GM03348 (cell line): Measurements from ENCODE around the gene WARS2.

ENCODE experiments used
- DNase-seq: peaks from one replicate; pipeline ENCODE4 v3.0.0; 2012; ENCODE audit warnings: low spot score

WARS2 gene

DNA sequence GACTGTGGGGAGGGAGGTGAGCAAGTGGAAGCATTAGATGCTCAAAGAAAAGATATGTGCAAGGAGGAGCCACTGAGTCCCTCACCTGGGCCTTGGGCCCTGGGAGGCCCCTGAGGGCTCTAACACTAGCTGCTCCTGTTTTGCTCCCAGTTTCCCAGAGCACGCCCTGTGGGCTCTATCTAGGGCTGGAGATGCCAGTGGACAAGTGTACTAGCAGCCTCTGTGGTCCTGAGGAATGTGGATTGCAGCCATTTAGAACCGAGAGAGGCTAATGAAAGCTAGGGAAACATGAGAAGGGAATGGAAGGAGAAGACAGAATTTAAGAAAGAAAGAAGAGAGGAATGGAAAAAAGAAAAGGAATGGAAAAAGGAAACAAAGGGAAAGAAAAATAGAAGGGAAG lies 142.3 kb downstream of the WARS2 start:
- DNase-seq, result no peak

DNA sequence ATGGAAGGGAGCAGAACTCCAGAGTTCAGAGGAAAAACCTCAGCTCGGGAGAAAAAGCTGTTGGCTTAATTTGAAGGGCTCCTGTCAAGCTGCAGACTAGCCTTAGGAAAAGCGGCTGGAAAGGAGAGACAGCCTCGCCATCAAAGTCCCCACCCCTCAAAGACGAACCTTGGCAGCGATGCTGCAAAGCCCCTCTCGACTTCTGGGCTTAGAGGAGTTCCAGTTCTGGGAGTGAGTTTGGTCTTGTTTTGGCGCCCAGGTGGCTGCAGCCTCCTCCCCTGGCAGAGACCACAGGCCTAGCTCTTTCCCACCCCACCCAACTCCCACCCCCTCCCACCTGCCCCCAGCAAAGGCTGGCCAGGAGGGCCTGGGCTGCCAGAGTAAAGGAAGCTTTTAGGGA lies 143.2 kb downstream of the WARS2 start:
- DNase-seq, result no peak

DNA sequence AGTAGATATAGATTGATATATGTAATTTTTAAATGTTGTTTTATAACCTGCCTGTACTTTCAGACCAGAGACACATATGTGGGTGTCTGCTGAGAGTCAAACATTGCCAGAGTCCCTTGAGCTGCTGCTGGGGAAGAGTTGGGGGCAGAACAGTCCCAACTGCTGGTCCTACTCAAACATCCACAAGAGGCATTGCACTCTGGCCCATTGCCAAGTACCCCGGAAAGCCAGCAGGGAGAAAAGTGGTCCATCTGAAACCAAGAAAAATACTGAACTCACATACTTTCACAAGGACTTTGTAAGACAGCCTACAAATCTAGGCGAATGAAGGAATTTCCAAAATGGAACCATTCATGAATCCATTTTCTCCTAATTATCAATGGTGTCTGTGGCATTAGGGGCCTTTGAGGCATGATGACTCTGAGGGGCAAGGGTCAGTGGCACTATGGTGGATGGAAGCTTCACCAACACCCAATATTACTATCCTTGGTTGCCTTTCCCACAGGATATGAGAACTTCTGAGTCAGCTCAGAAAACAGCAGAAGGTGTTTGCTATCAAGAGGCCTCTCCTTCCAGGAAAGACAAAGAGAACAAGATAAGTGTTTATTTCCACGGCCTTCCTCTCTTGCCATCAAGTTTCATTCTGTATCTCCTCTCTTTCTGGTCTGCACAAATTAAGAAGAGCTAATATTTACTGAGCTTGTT lies 145.0 kb downstream of the WARS2 start:
- DNase-seq, result no peak

DNA sequence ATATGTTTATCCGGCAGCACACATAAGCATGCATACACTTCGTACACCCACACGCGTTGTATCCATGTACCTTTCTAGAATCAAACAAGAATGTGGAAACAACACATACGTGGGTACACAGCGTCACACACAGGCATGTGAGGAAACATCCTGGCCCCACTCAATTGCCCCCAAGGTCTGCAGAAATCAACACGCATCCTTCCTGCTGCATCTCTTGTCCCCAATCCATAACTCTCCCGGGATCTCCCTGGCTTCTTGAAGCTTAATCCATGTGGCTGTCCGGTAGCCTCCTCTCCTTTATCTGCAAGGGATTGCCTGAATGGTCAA lies 146.8 kb downstream of the WARS2 start:
- no peak for DNase-seq

DNA sequence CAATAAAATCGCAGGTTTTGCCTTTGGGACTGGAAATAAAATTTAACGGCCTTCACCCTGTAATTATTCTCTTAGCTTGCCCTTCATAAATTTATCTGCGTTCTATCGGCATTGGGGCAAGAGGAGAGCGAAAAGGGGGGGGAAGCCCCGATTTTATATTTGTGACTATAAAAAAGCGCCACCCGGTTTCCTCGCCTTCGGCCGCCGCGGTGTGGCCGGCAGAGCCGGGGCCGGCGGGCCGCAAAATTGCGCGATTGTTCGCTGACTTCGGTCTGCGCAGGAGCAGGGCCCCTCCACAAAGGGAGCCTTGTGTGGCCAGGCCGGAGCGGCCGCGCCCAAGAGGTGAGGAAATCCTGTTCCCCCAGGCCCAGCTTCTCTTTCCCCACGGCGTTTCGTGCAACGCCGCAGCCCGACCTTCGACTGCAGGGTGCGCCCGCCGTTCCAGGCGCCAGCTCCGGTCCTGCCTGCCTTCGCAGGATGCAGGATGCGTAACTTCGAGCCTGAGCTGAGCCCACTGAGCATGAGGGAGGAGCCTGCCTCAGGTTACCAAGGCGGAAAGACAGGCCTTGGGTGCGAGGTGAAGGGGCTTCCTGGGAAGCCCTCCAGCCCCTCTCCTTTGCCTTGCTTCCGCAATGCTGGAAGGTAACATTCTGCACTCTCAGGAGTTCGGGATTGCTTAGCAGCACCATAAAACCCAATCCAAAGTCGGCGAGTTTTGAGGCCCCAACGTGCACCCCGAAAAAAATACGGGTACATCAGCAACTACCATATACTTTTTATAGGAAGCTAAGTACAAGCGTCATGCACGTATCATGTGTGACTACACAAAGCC lies 147.4 kb downstream of the WARS2 start:
- DNase-seq, result no peak

DNA sequence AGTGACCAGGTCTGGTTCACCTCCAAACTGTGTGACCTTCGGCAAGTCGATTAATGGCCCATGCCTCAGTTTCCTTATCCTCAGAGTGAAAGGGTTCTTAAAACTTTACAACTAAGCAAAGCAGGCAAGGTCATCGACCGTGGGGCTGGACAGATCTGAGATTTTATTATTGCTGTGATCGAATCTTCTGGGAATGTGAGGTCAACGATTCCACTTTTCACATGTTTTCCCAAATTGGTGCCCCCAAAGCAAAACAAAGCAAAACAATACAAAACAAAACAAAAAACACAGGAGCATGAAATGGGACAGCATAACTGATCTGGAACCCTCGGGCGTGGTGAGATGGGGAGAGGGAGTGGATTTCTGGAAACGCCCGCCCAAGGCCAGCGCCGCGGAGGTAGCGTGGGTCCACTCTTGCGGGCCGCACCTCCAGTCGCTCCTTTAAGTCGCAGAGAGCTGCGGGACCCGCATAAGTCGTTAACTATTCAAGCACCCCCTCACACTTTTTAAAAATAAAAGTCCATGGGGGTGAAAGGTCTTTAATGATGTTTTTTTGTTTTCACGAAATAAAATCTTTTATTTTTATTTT lies 148.1 kb downstream of the WARS2 start:
- DNase-seq, result no peak

DNA sequence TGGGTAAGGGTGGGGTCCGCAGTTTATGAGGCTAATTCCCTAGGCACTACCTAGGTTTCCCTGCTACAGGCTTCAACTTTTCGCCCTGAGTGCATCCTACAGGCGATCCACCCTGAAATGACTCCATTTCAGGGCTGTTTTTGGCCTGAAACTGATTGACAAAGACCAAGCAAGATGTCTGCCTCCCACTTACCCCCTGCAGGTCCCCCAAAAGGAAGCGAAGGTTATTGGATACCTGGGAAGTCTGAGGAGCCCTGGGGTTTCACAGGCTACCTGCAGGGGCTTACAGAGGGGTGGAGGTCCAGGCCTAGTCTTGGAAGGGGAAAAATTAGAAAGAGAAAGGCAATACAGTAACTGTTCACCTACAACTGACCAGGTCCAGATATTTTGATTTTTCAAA lies 149.0 kb downstream of the WARS2 start:
- DNase-seq, result no peak

DNA sequence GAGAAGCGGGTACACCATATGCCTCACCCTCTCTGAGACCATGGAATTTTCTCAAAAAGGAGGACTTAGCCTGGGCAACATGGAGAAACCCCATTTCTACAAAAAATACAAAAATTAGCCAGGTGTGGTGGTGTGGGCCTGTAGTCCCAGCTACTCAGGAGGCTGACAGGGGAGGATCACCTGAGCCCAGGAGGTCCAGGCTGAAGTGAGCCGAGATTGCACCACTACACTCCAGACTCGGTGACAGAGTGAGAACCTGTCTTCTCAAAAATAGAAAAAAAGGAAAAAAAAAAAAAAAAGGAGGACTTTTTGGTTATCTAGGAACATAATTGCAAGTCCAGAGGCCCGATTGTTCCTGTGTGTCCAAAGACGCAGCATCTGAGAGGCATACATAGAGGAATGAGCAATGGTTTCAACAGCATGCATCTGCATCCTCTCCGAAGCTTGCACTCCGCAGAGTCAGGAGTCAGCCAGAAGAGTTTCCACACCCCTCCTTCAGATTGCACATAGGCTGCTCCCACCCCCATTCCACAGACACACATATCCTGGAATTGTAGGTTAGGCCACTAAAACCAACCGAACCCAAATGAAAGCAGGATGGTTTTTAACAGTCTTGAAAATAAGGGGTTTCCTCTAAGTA lies 149.8 kb downstream of the WARS2 start:
- no peak for DNase-seq

DNA sequence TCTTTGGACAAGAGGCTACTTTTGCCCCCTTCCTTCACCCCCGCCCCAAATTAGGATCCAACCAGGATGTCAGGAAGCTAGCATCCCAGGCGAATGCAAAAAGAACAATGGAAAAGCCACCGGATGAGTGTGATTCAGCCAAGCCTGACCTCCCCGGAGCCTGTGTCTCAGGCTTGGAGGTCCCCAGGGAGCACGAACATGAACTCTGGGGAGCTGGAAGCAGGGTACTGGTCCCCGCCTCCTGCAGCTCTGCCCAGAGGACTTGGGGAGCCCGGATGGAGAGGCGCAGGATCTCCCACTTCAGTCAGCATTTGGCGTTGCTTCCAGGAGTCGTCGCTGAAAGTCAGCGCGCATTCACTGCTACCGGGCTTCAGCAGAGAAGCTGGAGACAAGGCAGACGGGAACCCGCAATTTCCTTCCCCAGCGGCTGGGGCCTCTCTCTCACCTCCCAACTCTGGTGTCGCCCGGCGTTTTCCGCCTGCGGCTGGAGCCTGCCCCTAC lies 150.5 kb downstream of the WARS2 start:
- DNase-seq, result no peak

DNA sequence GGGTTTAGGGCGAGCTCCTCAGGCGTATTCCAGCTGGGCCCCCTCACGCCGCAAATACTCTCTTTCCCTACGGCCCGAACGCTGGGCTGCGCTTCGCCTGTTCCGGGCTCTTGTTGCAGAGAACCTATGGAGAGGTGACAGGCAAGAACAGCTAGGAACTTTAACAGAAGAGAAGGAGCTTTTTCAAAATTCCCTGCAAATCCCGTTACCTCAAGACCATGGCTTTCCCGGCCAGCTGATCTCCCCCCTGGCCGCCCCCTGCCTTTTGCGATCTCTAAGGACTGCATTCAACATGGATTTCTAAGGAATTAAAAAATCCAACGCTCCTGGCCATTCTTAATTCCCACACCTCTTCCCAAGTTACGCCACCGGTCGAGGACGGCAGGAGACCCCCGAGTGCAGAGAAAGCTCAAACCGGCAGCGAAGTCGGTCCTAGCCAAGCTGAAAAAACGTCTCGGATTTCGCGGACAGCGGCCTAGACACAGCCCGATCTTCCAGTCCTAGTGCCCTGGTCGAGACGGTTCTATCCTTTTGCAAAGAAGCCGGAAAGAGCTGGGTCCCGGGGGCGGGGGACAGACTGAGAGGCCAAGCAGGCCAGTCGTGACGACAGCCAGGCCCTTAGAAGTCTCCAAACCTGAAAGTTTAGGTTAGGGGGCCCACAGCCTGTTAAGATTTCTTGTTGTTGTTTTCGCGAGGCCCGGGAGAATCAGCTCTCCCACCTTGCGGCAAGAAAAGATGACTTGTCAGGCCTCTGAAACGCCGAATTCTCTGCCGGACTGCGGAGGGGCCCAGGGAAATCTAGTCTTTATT lies 151.2 kb downstream of the WARS2 start:
- DNase-seq, result peak; percentile 37

DNA sequence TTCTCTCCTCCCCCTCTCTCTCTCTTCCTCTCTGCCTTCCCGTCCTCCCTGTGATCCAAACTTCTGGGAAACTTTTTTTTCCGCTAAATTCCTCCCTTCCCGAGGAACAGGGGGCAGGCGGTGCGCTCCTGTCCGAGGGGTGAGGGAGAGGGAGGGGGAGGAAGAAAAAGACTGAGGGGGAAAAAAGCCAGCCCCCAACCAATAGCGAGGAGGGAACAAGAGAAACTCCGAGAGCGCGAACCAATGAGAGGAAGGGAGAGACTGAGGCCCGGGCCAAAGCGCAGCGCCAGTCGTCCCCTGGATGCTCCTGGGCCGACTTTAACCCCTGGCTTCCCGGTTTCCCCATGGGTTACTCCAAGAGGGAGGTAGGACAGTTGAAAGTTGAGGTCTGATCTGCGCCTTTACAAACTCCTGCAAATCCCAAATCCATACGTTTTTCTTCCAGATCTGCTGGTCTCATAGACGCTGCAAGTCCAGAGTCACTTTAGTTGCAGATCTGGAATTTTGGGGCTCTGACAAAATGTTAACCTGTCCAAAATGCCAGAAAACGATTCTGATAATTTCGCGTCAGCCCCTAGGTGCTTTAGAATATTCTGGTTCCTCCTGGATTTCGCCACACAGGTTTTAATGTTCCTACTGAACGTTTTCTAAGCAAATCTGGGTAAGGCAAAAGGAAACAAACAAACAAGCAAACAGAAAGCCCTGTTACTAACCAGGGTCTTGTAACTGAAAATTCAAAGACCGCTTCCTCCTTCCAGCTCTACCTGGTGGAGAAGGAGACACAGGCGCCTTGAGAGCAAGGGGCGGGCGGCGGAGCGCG lies 152.1 kb downstream of the WARS2 start, which contains the start of gene TBX15:
TSS of gene TBX15 (minus strand) at position 158 of the 820 bp plus-strand sequence. CDS start 548 bp downstream, outside the sequence.
- DNase-seq, result peak; percentile 76

DNA sequence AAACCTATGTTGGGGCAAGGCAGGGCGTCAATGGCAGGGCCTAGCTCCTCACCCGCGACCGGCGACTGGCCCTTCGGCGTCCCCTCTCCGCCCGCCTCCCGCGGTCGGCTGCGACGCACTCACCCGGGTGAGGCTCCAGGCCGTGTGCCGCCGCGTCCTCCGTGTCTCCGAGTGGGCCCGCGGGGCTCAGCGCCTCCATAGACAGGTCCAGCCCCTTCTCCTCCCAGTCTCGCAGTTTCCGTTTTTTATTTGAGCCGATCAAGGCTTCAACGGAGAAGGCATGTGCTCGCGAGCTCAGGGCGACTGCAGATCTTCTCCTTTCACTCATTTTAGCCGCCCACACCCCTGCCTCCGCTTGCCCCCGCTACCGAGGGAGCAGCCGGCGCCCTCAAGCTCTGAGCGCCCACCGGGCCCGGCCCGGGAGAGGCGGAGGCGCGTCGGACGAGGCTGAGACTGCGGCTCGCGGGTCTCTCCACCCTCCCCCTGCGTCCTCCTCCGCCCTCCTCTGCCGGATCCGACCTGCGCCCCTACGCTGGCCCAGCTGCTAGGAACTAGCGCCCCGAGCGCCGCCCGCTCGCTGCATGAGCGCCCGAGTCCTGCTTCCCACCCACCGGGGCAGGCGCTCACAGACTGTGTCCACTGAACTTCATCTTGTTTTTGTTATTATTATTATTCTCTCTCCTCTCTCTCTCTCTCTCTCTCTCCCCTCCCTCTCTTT lies 152.8 kb downstream of the WARS2 start:
- peak; percentile 78 for DNase-seq

DNA sequence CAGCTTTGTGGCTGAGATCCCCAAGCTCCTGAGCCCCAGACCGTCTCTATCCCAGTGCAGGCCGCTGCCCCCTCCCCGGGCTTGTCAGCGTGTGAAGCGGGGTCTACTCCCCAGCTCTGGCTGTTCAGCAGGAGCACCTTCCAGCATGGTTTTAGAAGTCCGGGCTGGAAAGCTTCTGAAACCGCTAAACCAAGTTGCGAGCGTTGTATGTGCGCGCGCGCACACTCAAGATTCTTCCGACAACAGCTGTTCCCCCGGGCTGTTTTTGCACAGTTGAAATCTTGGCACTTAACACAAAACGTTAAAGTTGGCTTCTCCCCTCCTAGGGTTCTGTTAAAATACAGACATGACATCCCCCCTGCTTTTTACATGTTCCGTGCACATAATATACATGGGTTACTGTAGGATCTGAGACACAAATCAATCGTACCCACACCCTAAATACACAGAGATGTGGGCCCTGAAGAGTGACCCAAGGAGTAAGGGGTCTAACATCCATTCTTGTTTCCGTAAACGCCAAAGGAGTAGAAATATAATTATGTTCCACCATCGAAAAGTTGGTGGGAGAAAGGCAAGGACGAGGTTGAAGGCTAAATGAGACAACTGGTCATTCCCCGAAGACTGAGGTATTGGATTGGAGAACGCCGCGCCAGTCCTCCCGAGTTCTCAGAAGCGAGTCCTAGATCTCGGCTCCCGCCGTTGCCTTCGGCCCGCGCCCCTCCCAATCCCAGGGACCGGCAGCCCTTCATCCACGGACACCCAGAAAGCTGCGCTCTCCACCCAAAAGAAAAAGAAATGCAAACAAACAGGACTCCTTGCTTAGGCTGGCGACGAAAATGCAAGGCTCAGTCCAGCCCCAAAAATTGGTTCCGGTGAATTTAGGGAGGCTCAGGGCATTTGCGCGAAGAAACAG lies 153.6 kb downstream of the WARS2 start:
- DNase-seq, result peak; percentile 71

DNA sequence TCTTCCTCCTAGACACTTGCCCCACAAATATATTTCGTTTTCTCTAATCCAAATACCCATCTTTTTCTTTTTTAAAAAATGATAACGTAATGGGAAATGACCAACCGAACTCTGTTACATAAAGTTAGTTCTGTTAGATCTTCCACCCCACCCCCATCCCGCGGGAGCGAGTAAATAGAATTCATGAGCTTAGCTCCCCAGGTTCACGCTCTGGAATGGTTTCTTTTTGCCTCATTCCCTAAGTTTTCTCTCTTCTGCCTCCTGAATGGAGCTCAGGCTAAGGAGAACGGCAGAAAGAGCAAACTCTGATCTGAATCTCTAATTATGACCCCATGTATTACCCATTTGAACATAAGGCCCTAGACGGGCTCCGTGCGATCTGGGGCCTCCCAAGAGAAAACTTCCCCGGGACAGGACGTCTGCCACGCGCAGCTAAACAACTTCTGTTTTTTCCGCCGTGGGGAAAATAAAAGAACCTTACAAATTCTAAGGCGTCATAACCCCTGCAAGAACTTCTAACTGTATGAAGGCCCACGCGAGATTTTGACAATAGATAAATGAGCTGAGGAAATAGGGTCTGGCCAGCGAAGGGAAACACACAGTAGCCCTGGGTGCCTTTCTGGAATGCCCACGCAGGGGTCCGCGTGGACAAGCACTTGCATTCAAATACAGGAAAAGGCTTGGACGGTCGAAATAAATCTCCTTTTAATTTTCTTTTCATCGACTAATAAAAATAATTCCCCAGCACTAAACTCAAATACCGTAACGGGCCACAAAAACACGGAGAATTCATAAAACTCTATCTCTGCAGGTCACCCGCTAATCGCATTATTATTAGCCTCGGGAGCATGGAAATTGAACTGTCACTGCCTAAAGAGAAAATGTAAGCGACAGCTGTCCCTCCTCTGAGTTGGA lies 154.6 kb downstream of the WARS2 start:
- peak; percentile 49 for DNase-seq

DNA sequence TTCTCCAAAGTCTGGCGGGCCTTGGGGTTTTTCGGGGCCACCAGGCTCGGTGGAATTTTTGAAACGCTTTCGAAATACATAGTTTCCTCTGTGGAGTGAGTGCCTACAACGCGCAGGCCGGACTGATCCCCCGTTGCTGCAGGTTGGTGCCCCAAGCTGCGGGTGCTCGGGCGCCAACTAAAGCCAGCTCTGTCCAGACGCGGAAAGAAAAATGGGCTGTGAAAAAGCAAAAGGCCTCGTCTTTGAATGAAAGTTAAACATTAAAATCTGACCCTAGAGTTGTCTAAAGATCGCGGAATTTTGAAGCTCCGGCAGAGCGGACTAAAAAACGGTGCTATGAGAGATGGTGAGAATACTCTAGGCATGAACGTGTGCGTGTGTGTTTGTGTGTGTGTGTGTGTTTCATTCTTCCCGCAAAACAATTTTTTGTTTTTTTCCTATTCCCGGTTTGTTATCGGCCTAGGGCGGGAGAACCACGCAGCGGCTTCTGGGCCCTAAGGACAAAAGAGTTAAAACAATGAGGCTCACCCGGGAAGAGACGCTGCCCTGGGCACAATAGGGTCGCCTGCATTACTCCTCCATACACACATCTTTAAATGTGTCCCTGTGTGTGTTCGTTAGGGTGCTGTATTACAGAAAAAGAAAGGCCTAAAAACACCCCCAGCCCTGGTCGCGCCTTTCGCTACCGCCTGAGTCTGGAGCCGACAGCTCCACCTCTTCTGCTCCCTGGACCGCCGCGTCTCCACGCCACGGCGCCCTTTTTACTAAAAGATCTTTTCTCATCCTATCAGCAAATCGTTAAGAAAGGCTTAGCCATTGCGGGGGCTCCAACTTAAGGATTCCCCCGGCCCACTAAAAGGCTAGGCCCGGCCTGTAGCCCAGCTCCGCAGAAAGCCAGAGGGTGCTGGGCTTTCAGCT lies 155.5 kb downstream of the WARS2 start:
- DNase-seq, result peak; percentile 66

DNA sequence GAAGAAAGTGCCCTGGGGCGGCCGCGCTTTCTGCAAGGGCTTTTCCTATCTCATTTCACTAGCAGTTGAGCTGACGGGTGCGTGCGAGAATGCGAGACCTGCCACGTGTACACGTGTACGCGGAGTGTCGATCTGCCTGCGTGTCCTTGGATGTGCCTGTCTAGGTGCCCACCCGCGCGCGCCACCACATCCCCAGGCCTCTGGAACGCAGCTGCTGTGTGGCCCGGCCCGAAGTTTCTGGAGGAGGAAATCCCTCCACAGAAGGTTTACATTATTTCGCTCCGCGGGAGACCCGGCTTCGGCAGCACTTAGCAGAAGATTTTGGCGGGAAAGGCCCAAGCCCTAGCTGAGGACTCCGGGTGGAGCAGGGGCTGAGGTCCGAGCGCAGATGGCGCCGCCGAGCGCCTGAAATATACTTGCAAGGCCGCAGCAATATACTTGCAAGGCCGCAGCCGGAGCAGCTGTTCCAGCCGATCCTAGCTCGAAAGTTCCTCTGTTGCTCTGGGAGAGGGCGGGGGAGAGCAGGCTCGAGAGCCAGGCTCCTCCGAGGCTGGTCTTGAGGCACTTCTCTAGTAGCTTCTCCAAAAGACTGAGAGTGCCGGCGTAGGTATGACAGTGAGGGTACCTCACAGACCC lies 156.2 kb downstream of the WARS2 start:
- DNase-seq, result peak; percentile 82
